ENCODE data around the gene CCDC102B. TPM values are rescaled to one million over a fixed set of nuclear protein-coding genes. Genes with fewer than 3 reads are reported as not detected.

CCDC102B gene
- total RNA-seq, 1 experiment from 2014 or later, result 0.92 TPM

DNA sequence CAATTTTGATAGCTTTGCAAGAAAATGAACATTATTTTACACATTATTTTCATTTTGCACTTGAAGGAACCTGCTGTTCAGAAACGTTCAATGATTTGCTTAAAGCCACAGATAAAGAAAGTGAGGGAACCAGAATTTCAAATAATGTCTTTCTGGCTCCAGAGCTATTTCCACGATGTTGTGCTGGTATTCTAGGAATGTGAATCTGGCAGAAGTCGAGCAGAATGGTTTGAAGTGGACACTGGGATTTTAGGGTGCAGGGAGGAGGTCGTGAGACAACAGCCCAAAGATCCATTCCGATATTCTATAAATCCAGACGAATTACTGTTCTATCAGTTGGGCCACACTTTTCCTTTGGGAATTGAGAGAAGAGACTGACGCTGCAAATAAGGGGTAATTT lies 2.2 kb downstream of the CCDC102B start:
- ChIA-PET CTCF (no interaction called here), POLR2A (no interaction called here)
- intact Hi-C loops (cut with micrococcal nuclease; ENCODE audit: unreplicated experiment) (no loop called here), in situ Hi-C loops (cut with HindIII; ENCODE audit: low pct_unique_long_range_greater_than_20kb, low sequenced_read_pairs) (no loop called here)
- DNase-seq (ENCODE audit: low read depth, low spot score), result no peak
- H3K27ac ChIP-seq (ENCODE audit: low read length), result no peak overlapping the region
- no peaks in the 10 kb centered on the region for H3K27me3 ChIP-seq (ENCODE audit: control insufficient read depth, insufficient read depth, low read length)
- H3K9me3 ChIP-seq (ENCODE audit: control insufficient read depth, insufficient read depth, low read depth, low read length), result no peaks in the 10 kb centered on the region
- no peak for ATAC-seq
- BruUV-seq (replicated peaks), result no TSS peak
- H3K4me3 ChIP-seq (ENCODE audit: low read depth in 2 of 2, low read length in 2 of 2), result no peak overlapping the region
- no peak for TF ChIP-seq SIN3A (IDR thresholded peaks at IDR 0.05; ENCODE audit: borderline replicate concordance, insufficient read depth, low read depth, low read length)
- TF ChIP-seq TCF7L2 (IDR thresholded peaks at IDR 0.05; ENCODE audit: low read depth, low read length), result no peak
- TF ChIP-seq, protein P1, sequence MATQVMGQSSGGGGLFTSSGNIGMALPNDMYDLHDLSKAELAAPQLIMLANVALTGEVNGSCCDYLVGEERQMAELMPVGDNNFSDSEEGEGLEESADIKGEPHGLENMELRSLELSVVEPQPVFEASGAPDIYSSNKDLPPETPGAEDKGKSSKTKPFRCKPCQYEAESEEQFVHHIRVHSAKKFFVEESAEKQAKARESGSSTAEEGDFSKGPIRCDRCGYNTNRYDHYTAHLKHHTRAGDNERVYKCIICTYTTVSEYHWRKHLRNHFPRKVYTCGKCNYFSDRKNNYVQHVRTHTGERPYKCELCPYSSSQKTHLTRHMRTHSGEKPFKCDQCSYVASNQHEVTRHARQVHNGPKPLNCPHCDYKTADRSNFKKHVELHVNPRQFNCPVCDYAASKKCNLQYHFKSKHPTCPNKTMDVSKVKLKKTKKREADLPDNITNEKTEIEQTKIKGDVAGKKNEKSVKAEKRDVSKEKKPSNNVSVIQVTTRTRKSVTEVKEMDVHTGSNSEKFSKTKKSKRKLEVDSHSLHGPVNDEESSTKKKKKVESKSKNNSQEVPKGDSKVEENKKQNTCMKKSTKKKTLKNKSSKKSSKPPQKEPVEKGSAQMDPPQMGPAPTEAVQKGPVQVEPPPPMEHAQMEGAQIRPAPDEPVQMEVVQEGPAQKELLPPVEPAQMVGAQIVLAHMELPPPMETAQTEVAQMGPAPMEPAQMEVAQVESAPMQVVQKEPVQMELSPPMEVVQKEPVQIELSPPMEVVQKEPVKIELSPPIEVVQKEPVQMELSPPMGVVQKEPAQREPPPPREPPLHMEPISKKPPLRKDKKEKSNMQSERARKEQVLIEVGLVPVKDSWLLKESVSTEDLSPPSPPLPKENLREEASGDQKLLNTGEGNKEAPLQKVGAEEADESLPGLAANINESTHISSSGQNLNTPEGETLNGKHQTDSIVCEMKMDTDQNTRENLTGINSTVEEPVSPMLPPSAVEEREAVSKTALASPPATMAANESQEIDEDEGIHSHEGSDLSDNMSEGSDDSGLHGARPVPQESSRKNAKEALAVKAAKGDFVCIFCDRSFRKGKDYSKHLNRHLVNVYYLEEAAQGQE (IDR thresholded peaks at IDR 0.05; ENCODE audit: insufficient read depth in 1 of 2, low read depth in 2 of 2, low read length in 1 of 2), result no peak
- TF ChIP-seq, protein P2, sequence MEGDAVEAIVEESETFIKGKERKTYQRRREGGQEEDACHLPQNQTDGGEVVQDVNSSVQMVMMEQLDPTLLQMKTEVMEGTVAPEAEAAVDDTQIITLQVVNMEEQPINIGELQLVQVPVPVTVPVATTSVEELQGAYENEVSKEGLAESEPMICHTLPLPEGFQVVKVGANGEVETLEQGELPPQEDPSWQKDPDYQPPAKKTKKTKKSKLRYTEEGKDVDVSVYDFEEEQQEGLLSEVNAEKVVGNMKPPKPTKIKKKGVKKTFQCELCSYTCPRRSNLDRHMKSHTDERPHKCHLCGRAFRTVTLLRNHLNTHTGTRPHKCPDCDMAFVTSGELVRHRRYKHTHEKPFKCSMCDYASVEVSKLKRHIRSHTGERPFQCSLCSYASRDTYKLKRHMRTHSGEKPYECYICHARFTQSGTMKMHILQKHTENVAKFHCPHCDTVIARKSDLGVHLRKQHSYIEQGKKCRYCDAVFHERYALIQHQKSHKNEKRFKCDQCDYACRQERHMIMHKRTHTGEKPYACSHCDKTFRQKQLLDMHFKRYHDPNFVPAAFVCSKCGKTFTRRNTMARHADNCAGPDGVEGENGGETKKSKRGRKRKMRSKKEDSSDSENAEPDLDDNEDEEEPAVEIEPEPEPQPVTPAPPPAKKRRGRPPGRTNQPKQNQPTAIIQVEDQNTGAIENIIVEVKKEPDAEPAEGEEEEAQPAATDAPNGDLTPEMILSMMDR (IDR thresholded peaks at IDR 0.05), result no peak
- TF ChIP-seq POLR2AphosphoS5 (IDR thresholded peaks at IDR 0.05; ENCODE audit: low read depth, low read length), result no peak
- no peaks in the 10 kb centered on the region for H3K36me3 ChIP-seq (ENCODE audit: control insufficient read depth, insufficient read depth, low read length)
- no peaks in the 10 kb centered on the region for H3K4me1 ChIP-seq (ENCODE audit: control insufficient read depth, insufficient read depth, low read length)

DNA sequence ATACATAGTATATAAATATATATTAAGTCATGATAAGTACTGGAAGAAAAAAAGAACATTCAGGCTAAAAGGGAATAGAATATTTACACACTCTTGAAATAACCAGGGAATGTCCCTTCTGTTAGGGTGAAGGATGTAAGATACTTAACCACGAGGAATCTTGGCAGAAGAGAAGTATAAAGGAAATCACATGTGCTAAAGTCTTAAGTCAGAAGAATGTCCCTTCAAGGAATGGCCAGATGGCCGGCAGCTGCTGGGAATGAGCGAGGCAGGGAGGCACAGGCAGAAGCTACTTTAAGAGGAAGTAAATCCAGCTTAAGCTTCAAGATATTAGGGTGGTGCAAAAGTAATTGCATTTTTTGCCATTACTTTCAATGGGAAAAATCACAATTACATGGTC lies 5.5 kb downstream of the CCDC102B start:
- Histone ChIP-seq H3K9me3 (ENCODE audit: control insufficient read depth, insufficient read depth, low read depth, low read length) (no peaks in the 10 kb centered on the region), H3K27ac (ENCODE audit: low read length) (no peak overlapping the region), H3K4me3 (ENCODE audit: low read depth in 2 of 2, low read length in 2 of 2) (no peak overlapping the region), H3K4me1 (ENCODE audit: control insufficient read depth, insufficient read depth, low read length) (no peaks in the 10 kb centered on the region), H3K36me3 (ENCODE audit: control insufficient read depth, insufficient read depth, low read length) (no peaks in the 10 kb centered on the region), H3K27me3 (ENCODE audit: control insufficient read depth, insufficient read depth, low read length) (no peaks in the 10 kb centered on the region)
- intact Hi-C loops (cut with micrococcal nuclease; ENCODE audit: unreplicated experiment), result no loop called here
- DNase-seq (ENCODE audit: low read depth, low spot score) (no peak), ATAC-seq (no peak)
- POLR2A ChIA-PET, result no interaction called here
- in situ Hi-C loops (cut with HindIII; ENCODE audit: low pct_unique_long_range_greater_than_20kb, low sequenced_read_pairs), result no loop called here
- TF ChIP-seq SIN3A (IDR thresholded peaks at IDR 0.05; ENCODE audit: borderline replicate concordance, insufficient read depth, low read depth, low read length), result no peak
- TF ChIP-seq POLR2AphosphoS5 (IDR thresholded peaks at IDR 0.05; ENCODE audit: low read depth, low read length), result no peak
- TF ChIP-seq, protein P2 (IDR thresholded peaks at IDR 0.05), result no peak
- TF ChIP-seq, protein P1 (IDR thresholded peaks at IDR 0.05; ENCODE audit: insufficient read depth in 1 of 2, low read depth in 2 of 2, low read length in 1 of 2), result no peak
- no peak for TF ChIP-seq TCF7L2 (IDR thresholded peaks at IDR 0.05; ENCODE audit: low read depth, low read length)
- BruUV-seq (replicated peaks), result no TSS peak
- CTCF ChIA-PET, result no interaction called here

Measured in Panc1 (cell line).